Stimulated activated naive B cell treated with anti-CD40 and anti-IgM and Interleukin-4, amounts not matched to agents 10 μg/mL and 1 μg/mL and 100 μg/mL, for 72 hours (primary cell): Measurements from ENCODE around the gene CPM.

Experiments
- ATAC-seq, 2 donors: fragments of 150-1000 bp; cut with Tn5 transposase; replicated peaks; 2 replicates each; pipeline ENCODE4 v1.10.0; 2021; ENCODE audit warnings: moderate library complexity in 1 of 2
- DNase-seq: peaks from one replicate; pipeline ENCODE4 v3.0.0; 2021
- H3K27ac Mint-ChIP-seq: one replicate; pipeline ENCODE4 v1.8.0; 2022; ENCODE audit warnings: mild to moderate bottlenecking, mixed read lengths
- H3K27me3 Mint-ChIP-seq, 2 donors: one replicate each; pipeline ENCODE4 v1.8.0; 2022; ENCODE audit warnings: mixed read lengths in 2 of 2
- H3K36me3 Mint-ChIP-seq, 2 donors: one replicate each; pipeline ENCODE4 v1.8.0; 2022; ENCODE audit warnings: mixed read lengths in 2 of 2, mild to moderate bottlenecking in 1 of 2
- H3K4me1 Mint-ChIP-seq, 2 donors: one replicate each; pipeline ENCODE4 v1.8.0; 2022; ENCODE audit warnings: mixed read lengths in 2 of 2, mild to moderate bottlenecking in 1 of 2
- H3K4me3 Mint-ChIP-seq, 2 donors: one replicate each; pipeline ENCODE4 v1.8.0; 2022; ENCODE audit warnings: mild to moderate bottlenecking in 2 of 2, mixed read lengths in 2 of 2, moderate library complexity in 1 of 2
- H3K9me3 Mint-ChIP-seq, 2 donors: one replicate each; pipeline ENCODE4 v1.8.0; 2022; ENCODE audit warnings: mixed read lengths in 2 of 2, mild to moderate bottlenecking in 1 of 2

The CPM gene

GRCh38 chr12:68943848-68944247 lies 10.9 kb upstream of the CPM start:
- DNase-seq (no peak), ATAC-seq (no peak)
- H3K36me3 Mint-ChIP-seq, result no peaks in the 10 kb centered on the region
- no peak overlapping the region for H3K4me3 Mint-ChIP-seq
- peaks cover 0 to 9% of the 10 kb centered on the region in 2 donors for H3K4me1 Mint-ChIP-seq
- no peaks in the 10 kb centered on the region for H3K9me3 Mint-ChIP-seq
- H3K27ac Mint-ChIP-seq, result no peak overlapping the region
- no peaks in the 10 kb centered on the region for H3K27me3 Mint-ChIP-seq

DNA sequence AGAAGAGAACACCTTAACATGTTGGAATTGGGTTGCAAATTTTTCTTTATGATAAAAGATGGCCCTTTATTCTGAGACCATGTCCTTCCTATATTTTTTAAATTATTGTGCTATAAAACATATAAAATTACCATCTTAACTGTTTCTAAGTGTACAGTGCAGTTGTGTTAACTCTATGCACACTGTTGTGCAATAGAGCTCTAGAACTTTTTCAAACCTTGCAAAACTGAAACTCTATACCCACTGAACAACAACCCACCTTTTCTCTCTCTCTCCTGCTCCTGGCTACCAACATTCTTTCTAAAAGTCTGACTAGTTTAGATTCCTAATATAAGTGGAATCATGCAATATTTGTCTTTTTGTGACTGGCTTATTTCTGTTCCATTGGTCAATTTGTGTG lies 7.8 kb upstream of the CPM start:
- H3K27me3 Mint-ChIP-seq, result peaks cover 0 to 4% of the 10 kb centered on the region in 2 donors
- H3K36me3 Mint-ChIP-seq, result no peaks in the 10 kb centered on the region
- peaks cover 0 to 9% of the 10 kb centered on the region in 2 donors for H3K4me1 Mint-ChIP-seq
- no peak overlapping the region for H3K27ac Mint-ChIP-seq
- no peak for ATAC-seq
- DNase-seq, result no peak
- no peaks in the 10 kb centered on the region for H3K9me3 Mint-ChIP-seq
- no peak overlapping the region for H3K4me3 Mint-ChIP-seq

DNA sequence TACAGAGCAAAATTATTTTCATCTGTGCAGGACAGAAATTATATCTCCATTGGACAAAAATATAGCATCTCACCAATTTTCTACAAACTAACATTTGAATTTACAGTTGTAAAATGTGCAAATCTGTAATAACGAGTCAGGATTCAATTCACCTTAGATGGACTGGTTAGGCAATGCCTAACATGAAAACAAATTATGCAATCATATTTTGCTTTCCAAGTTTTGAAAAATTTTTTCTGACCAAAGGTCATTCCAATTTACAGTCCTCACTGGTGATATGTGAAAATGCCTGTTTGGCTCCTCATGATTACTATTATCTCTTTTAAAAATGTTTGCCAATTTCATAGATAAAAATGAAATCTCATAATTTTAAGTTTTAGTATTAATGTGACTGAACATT lies 6.5 kb upstream of the CPM start:
- ATAC-seq (no peak), DNase-seq (no peak)
- no peaks in the 10 kb centered on the region for H3K9me3 Mint-ChIP-seq
- peaks cover 0 to 4% of the 10 kb centered on the region in 2 donors for H3K27me3 Mint-ChIP-seq
- H3K4me3 Mint-ChIP-seq, result no peak overlapping the region
- H3K36me3 Mint-ChIP-seq, result no peaks in the 10 kb centered on the region
- H3K27ac Mint-ChIP-seq, result no peak overlapping the region
- peaks cover 0 to 4% of the 10 kb centered on the region in 2 donors for H3K4me1 Mint-ChIP-seq

- Mint-ChIP-seq H3K9me3 (no peaks in the 10 kb centered on the region), H3K27me3 (peaks cover 0 to 4% of the 10 kb centered on the region in 2 donors), H3K4me1 (peaks cover 7 to 15% of the 10 kb centered on the region in 2 donors), H3K4me3 (no peak overlapping the region), H3K36me3 (no peaks in the 10 kb centered on the region), H3K27ac (no peak overlapping the region)
- ATAC-seq, result no peak
- DNase-seq, result no peak
Observed at GRCh38 chr12:68934392-68934791, 1.4 kb upstream of the CPM start.

GRCh38 chr12:68932128-68932960 lies 627 bp downstream of the CPM start:
- H3K27me3 Mint-ChIP-seq, result no peaks in the 10 kb centered on the region
- peak overlapping the region; percentile 75 for H3K27ac Mint-ChIP-seq
- DNase-seq (peak; percentile 24), ATAC-seq (peak; percentile 69 to 73)
- no peaks in the 10 kb centered on the region for H3K9me3 Mint-ChIP-seq
- peak overlapping the region; percentile 89 for H3K4me3 Mint-ChIP-seq
- H3K4me1 Mint-ChIP-seq, result peaks cover 7 to 15% of the 10 kb centered on the region in 2 donors
- peaks cover 0 to 3% of the 10 kb centered on the region in 2 donors for H3K36me3 Mint-ChIP-seq

- peaks cover 0 to 3% of the 10 kb centered on the region in 2 donors for H3K36me3 Mint-ChIP-seq
- no peak for DNase-seq
- peaks cover 7 to 11% of the 10 kb centered on the region in 2 donors for H3K4me1 Mint-ChIP-seq
- no peak overlapping the region for H3K27ac Mint-ChIP-seq
- ATAC-seq, result no peak
- H3K4me3 Mint-ChIP-seq, result no peak overlapping the region
- no peaks in the 10 kb centered on the region for H3K9me3 Mint-ChIP-seq
- no peaks in the 10 kb centered on the region for H3K27me3 Mint-ChIP-seq
Observed at GRCh38 chr12:68930178-68930577, 2.8 kb downstream of the CPM start.

DNA sequence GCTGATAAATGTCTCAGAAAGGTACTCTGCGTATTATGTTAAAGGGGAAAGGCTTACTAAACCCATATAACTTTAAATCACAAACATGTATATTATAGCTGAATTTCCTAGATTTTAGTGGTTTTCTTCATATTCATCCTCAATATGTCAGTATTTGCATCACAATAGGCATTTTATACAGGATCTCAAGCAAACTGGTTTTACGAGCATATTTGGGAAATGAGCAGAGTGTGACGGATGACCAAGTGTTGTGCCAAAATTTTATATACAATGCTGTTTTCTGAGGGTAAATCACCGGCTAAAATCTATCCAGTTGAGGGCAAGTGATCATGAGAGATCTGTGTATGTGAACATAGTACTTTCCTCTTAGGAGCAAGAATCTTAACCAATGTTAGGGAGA lies 8.4 kb downstream of the CPM start:
- Mint-ChIP-seq H3K36me3 (peaks cover 0 to 3% of the 10 kb centered on the region in 2 donors), H3K27ac (no peak overlapping the region), H3K4me1 (peaks cover 0 to 7% of the 10 kb centered on the region in 2 donors), H3K9me3 (no peaks in the 10 kb centered on the region), H3K27me3 (no peaks in the 10 kb centered on the region), H3K4me3 (no peak overlapping the region)
- ATAC-seq, result no peak
- DNase-seq, result no peak

DNA sequence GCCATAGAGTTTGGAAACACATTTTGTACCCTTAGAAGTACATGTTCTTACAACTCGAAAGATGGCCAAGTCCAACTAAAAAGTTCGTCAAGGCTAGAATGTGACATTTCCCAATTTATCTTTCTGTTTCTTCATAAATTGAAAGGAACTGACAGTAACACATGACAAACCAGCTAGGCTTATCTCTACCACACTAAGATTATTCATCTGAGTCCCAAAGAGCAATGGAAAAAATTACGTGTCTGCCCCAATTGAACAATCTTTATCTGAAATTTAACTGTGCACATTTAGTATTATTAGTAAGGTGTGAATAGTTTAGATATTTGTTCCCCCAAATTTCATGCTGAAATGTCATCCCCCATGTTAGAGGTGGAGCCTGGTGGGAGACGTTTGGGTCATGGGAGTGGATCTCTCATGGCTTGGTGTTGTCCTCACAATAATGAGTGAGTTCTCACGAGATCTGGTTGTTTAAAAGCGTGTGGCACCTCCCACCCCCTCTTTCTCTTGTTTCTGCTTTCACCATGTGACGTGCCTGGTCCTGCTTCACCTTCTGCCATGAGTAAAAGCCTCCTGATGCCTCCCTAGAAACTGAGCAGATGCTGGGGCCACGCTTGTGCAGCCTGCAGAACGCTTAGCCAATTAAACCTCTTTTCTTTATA lies 13.3 kb downstream of the CPM start:
- ATAC-seq (no peak), DNase-seq (no peak)
- H3K9me3 Mint-ChIP-seq, result no peaks in the 10 kb centered on the region
- no peak overlapping the region for H3K27ac Mint-ChIP-seq
- peaks cover 3 to 15% of the 10 kb centered on the region in 2 donors for H3K4me1 Mint-ChIP-seq
- no peak overlapping the region for H3K4me3 Mint-ChIP-seq
- no peaks in the 10 kb centered on the region for H3K36me3 Mint-ChIP-seq
- H3K27me3 Mint-ChIP-seq, result no peaks in the 10 kb centered on the region

DNA sequence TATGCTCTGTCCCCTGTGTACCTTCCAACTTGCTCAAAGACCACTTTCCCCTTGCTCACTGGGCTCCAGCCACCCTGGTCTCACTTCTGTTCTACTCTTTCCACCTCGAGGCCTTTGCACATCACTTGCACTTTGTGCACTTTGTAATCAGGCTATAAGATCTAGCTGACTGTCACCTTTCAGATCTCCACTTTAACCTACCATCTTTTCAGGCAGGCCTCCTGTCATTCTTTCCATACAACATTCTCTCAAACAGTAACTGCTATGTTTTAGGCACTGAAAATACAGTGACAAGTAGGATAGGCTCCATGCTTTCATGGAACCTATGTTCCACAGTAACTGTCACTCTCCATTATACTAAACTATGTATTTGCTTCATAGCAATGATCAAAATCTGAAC lies 14.0 kb downstream of the CPM start:
- Mint-ChIP-seq H3K27ac (no peak overlapping the region), H3K27me3 (no peaks in the 10 kb centered on the region), H3K36me3 (no peaks in the 10 kb centered on the region), H3K9me3 (no peaks in the 10 kb centered on the region), H3K4me3 (no peak overlapping the region), H3K4me1 (peaks cover 3 to 17% of the 10 kb centered on the region in 2 donors)
- DNase-seq (no peak), ATAC-seq (no peak)

- DNase-seq (no peak), ATAC-seq (peak; percentile 38 to 39)
- Mint-ChIP-seq H3K27ac (no peak overlapping the region), H3K9me3 (no peaks in the 10 kb centered on the region), H3K4me1 (peaks cover 3 to 15% of the 10 kb centered on the region in 2 donors), H3K27me3 (no peaks in the 10 kb centered on the region), H3K4me3 (no peak overlapping the region), H3K36me3 (no peaks in the 10 kb centered on the region)
Observed at GRCh38 chr12:68915055-68915454, 17.9 kb downstream of the CPM start.

- no peak for DNase-seq
- H3K27me3 Mint-ChIP-seq, result no peaks in the 10 kb centered on the region
- H3K36me3 Mint-ChIP-seq, result peaks cover 0 to 1% of the 10 kb centered on the region in 2 donors
- ATAC-seq, result no peak
- H3K4me3 Mint-ChIP-seq, result no peak overlapping the region
- peaks cover 3 to 10% of the 10 kb centered on the region in 2 donors for H3K4me1 Mint-ChIP-seq
- no peaks in the 10 kb centered on the region for H3K9me3 Mint-ChIP-seq
- H3K27ac Mint-ChIP-seq, result no peak overlapping the region
Observed at GRCh38 chr12:68913682-68914081, 19.3 kb downstream of the CPM start.

DNA sequence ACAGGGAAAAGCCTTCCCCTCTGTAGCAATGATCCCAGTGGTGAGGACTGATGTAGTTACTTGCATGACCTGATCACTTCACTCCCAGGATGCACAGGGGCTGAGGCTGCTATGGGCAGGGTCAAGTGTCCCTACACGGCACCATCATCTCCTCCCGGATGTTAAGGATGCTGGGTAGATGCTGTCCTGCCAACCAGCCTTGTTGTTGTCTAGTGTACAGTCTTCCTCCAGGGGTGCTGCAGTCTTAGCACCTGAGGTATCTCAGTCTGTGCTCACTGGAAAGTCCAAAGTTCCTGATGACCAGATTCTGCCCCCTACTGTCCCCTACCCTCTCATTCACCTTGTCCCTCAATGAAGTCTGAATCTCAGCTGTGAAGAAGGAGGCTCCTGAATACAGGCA lies 20.1 kb downstream of the CPM start:
- no peak for DNase-seq
- Mint-ChIP-seq H3K27me3 (no peaks in the 10 kb centered on the region), H3K4me1 (peaks cover 3 to 10% of the 10 kb centered on the region in 2 donors), H3K36me3 (peaks cover 0 to 6% of the 10 kb centered on the region in 2 donors), H3K27ac (no peak overlapping the region), H3K4me3 (no peak overlapping the region), H3K9me3 (no peaks in the 10 kb centered on the region)
- peak in 1 of 2 donors; percentile 61 for ATAC-seq

GRCh38 chr12:68911197-68911718 lies 21.7 kb downstream of the CPM start:
- peaks cover 0 to 6% of the 10 kb centered on the region in 2 donors for H3K36me3 Mint-ChIP-seq

GRCh38 chr12:68910128-68910527 lies 22.8 kb downstream of the CPM start:
- H3K4me1 Mint-ChIP-seq, result peaks cover 3 to 14% of the 10 kb centered on the region in 2 donors
- H3K27ac Mint-ChIP-seq, result no peak overlapping the region
- peaks cover 0 to 6% of the 10 kb centered on the region in 2 donors for H3K36me3 Mint-ChIP-seq
- H3K27me3 Mint-ChIP-seq, result no peaks in the 10 kb centered on the region
- DNase-seq (no peak), ATAC-seq (no peak)
- H3K9me3 Mint-ChIP-seq, result no peaks in the 10 kb centered on the region
- no peak overlapping the region for H3K4me3 Mint-ChIP-seq

More at GRCh38 chr12:68911197-68911718, 21.7 kb downstream of the CPM start:
- DNase-seq (no peak), ATAC-seq (no peak)
- no peaks in the 10 kb centered on the region for H3K9me3 Mint-ChIP-seq
- H3K4me3 Mint-ChIP-seq, result no peak overlapping the region
- H3K27ac Mint-ChIP-seq, result no peak overlapping the region
- no peaks in the 10 kb centered on the region for H3K27me3 Mint-ChIP-seq
- H3K4me1 Mint-ChIP-seq, result peaks cover 3 to 10% of the 10 kb centered on the region in 2 donors

- Mint-ChIP-seq H3K27me3 (no peaks in the 10 kb centered on the region), H3K4me3 (no peak overlapping the region), H3K27ac (no peak overlapping the region)
Observed at GRCh38 chr12:68908076-68908475, 24.9 kb downstream of the CPM start.

More at GRCh38 chr12:68908076-68908475, 24.9 kb downstream of the CPM start:
- Mint-ChIP-seq H3K4me1 (peaks cover 13 to 27% of the 10 kb centered on the region in 2 donors), H3K9me3 (no peaks in the 10 kb centered on the region), H3K36me3 (peaks cover 0 to 6% of the 10 kb centered on the region in 2 donors)
- ATAC-seq (no peak), DNase-seq (no peak)
